Esophagus muscularis mucosa (tissue), 3 donors: ENCODE data around the gene GNG5.

Source experiments
- POLR2A ChIP-seq: fragments of 450-650 bp; IDR thresholded peaks from one replicate; pipeline ENCODE4 v1.6.1; 2017; ENCODE audit warnings: antibody characterized with exemption, moderate library complexity, mild to moderate bottlenecking, low read depth
- POLR2AphosphoS5 ChIP-seq, 2 donors: sonication (generic); formaldehyde crosslinking; IDR thresholded peaks; one replicate each; pipeline ENCODE4 v1.6.1; 2017; ENCODE audit warnings: antibody characterized with exemption in 2 of 2
- TF ChIP-seq, protein P1 (sequence below), 3 experiments: fragments of 200-600 bp in 2 of 3; fragments of 450-650 bp in 1 of 3; sonication (generic) in 2 of 3; IDR thresholded peaks; one replicate each; pipeline ENCODE4 v1.5.1; 2017 to 2019; ENCODE audit warnings: antibody characterized with exemption in 3 of 3, mild to moderate bottlenecking in 2 of 3, moderate library complexity in 1 of 3

DNA sequence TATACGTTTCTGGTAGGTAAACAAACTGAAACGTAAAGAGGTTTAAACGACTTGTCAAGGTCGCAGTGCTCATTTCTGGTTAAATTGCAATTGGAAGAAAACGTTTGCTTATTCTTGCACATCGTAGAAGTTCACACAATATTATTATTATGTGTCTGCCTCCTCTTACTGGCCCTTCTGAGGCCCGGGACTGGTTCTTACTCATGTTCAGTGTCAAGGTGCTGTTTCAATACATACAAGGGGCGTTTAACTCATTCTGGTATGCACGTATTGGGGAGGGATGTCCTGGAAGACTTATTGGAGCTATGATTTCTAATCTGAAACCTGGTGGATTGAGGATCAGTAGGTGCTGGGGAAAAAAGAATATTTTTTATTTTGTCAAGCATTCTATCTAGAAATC is 26.4 kb downstream of the GNG5 start:
- TF ChIP-seq, protein P1, sequence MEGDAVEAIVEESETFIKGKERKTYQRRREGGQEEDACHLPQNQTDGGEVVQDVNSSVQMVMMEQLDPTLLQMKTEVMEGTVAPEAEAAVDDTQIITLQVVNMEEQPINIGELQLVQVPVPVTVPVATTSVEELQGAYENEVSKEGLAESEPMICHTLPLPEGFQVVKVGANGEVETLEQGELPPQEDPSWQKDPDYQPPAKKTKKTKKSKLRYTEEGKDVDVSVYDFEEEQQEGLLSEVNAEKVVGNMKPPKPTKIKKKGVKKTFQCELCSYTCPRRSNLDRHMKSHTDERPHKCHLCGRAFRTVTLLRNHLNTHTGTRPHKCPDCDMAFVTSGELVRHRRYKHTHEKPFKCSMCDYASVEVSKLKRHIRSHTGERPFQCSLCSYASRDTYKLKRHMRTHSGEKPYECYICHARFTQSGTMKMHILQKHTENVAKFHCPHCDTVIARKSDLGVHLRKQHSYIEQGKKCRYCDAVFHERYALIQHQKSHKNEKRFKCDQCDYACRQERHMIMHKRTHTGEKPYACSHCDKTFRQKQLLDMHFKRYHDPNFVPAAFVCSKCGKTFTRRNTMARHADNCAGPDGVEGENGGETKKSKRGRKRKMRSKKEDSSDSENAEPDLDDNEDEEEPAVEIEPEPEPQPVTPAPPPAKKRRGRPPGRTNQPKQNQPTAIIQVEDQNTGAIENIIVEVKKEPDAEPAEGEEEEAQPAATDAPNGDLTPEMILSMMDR (IDR thresholded peaks at IDR 0.05): no peak
- no peak for TF ChIP-seq POLR2AphosphoS5 (IDR thresholded peaks at IDR 0.05)
- TF ChIP-seq POLR2A: no peak
